H1 (cell line): ENCODE results near the gene PIK3CG. TPM values are rescaled to one million over a fixed set of nuclear protein-coding genes. Genes with fewer than 3 reads are reported as not detected.
A peak's percentile ranks its signal among the peaks of the same experiment; 100 is the strongest.

Source experiments
- EP300 ChIP-seq, 2 experiments: IDR thresholded peaks; 1 replicate in 1 of 2; 2 replicates in 1 of 2; pipeline ENCODE4 v1.6.1; 2011 to 2012; ENCODE audit warnings: low read depth in 2 of 2, low read length in 2 of 2, mild to moderate bottlenecking in 2 of 2, borderline replicate concordance in 1 of 2, inconsistent platforms in 1 of 2, moderate library complexity in 1 of 2
- POU5F1 ChIP-seq: IDR thresholded peaks from 2 replicates; pipeline ENCODE4 v1.6.1; 2011; ENCODE audit warnings: low read depth, mild to moderate bottlenecking, low read length, moderate library complexity
- polyA plus RNA-seq, 7 experiments: library from polyadenylated mRNA; depleted of rRNA in 3 of 7; stranded (reverse) in 5 of 7; unstranded in 2 of 7; fragments of >200 nt in 5 of 7; fragments of 200-250 nt in 2 of 7; gene quantifications; 1 replicate in 5 of 7; 2 replicates in 1 of 7; 4 replicates in 1 of 7; pipeline versions ENCODE4 v1.2.1 to v1.2.3, GENCODE V29; 2011 to 2013; ENCODE audit warnings: missing spikeins in 2 of 7, mixed read lengths in 2 of 7
- total RNA-seq: library from RNA; stranded (reverse); fragmentation: NEBNext Ultra II Directional; extraction: Animal tissue kit (Norgen Biotek cat#: 25700); gene quantifications from 2 replicates; pipeline ENCODE4 v1.2.1, GENCODE V29; 2021
- TF ChIP-seq, protein P1 (sequence below): fragments of 300-600 bp; sonication (generic); IDR thresholded peaks from 2 replicates; pipeline ENCODE4 v1.7.1; 2012; ENCODE audit warnings: low read length, moderate library complexity, mild to moderate bottlenecking, inconsistent platforms; ENCODE audit not compliant: insufficient replicate concordance

The PIK3CG gene
- total and polyA plus RNA-seq, 2 of the 8 experiments (the other 6 are each of a cell fraction or from before 2014, with no cell fraction given) = not detected

DNA sequence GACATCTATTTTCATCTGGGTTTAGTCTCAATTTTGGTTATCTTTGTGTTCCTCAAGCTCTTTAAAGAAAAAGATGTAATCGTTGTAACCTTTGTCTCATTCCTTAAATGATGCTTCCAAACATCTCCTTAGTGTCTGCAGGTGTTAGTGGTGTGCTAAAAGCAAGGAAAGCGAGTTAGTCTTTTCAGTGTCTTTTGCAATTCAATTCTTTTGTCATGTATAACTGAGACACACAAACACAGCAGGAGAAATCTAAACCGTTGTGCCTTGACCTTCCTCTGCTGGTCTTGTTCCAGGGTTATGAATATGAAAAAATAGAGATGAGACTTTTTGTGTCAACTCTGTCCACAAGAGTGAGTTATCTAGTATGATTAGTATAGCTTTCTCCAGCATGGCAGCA is 40.7 kb downstream of the PIK3CG start (continued):
- TF ChIP-seq, protein P1, sequence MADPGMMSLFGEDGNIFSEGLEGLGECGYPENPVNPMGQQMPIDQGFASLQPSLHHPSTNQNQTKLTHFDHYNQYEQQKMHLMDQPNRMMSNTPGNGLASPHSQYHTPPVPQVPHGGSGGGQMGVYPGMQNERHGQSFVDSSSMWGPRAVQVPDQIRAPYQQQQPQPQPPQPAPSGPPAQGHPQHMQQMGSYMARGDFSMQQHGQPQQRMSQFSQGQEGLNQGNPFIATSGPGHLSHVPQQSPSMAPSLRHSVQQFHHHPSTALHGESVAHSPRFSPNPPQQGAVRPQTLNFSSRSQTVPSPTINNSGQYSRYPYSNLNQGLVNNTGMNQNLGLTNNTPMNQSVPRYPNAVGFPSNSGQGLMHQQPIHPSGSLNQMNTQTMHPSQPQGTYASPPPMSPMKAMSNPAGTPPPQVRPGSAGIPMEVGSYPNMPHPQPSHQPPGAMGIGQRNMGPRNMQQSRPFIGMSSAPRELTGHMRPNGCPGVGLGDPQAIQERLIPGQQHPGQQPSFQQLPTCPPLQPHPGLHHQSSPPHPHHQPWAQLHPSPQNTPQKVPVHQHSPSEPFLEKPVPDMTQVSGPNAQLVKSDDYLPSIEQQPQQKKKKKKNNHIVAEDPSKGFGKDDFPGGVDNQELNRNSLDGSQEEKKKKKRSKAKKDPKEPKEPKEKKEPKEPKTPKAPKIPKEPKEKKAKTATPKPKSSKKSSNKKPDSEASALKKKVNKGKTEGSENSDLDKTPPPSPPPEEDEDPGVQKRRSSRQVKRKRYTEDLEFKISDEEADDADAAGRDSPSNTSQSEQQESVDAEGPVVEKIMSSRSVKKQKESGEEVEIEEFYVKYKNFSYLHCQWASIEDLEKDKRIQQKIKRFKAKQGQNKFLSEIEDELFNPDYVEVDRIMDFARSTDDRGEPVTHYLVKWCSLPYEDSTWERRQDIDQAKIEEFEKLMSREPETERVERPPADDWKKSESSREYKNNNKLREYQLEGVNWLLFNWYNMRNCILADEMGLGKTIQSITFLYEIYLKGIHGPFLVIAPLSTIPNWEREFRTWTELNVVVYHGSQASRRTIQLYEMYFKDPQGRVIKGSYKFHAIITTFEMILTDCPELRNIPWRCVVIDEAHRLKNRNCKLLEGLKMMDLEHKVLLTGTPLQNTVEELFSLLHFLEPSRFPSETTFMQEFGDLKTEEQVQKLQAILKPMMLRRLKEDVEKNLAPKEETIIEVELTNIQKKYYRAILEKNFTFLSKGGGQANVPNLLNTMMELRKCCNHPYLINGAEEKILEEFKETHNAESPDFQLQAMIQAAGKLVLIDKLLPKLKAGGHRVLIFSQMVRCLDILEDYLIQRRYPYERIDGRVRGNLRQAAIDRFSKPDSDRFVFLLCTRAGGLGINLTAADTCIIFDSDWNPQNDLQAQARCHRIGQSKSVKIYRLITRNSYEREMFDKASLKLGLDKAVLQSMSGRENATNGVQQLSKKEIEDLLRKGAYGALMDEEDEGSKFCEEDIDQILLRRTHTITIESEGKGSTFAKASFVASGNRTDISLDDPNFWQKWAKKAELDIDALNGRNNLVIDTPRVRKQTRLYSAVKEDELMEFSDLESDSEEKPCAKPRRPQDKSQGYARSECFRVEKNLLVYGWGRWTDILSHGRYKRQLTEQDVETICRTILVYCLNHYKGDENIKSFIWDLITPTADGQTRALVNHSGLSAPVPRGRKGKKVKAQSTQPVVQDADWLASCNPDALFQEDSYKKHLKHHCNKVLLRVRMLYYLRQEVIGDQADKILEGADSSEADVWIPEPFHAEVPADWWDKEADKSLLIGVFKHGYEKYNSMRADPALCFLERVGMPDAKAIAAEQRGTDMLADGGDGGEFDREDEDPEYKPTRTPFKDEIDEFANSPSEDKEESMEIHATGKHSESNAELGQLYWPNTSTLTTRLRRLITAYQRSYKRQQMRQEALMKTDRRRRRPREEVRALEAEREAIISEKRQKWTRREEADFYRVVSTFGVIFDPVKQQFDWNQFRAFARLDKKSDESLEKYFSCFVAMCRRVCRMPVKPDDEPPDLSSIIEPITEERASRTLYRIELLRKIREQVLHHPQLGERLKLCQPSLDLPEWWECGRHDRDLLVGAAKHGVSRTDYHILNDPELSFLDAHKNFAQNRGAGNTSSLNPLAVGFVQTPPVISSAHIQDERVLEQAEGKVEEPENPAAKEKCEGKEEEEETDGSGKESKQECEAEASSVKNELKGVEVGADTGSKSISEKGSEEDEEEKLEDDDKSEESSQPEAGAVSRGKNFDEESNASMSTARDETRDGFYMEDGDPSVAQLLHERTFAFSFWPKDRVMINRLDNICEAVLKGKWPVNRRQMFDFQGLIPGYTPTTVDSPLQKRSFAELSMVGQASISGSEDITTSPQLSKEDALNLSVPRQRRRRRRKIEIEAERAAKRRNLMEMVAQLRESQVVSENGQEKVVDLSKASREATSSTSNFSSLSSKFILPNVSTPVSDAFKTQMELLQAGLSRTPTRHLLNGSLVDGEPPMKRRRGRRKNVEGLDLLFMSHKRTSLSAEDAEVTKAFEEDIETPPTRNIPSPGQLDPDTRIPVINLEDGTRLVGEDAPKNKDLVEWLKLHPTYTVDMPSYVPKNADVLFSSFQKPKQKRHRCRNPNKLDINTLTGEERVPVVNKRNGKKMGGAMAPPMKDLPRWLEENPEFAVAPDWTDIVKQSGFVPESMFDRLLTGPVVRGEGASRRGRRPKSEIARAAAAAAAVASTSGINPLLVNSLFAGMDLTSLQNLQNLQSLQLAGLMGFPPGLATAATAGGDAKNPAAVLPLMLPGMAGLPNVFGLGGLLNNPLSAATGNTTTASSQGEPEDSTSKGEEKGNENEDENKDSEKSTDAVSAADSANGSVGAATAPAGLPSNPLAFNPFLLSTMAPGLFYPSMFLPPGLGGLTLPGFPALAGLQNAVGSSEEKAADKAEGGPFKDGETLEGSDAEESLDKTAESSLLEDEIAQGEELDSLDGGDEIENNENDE = no peak
- TF ChIP-seq POU5F1 (peak; percentile 72; the same call in 1 of the 2 replicates), EP300 (IDR thresholded peaks at IDR 0.05; ENCODE audit: borderline replicate concordance in 1 of 2, low read depth in 2 of 2, low read length in 2 of 2) (no peak; a peak in 1 of 3 replicates)
- TF ChIP-seq, all 59 proteins: peak for 4
